H1 (cell line): ENCODE data around the gene MKI67.

Experiments used
- CTCF ChIP-seq, 3 experiments: IDR thresholded peaks; 1 replicate in 2 of 3; 2 replicates in 1 of 3; pipeline versions ENCODE4 v1.5.1 to v1.6.1; 2011; ENCODE audit warnings: low read length in 3 of 3, mild to moderate bottlenecking in 3 of 3, inconsistent platforms in 2 of 3, low read depth in 1 of 3, moderate library complexity in 1 of 3; ENCODE audit not compliant: insufficient read depth in 1 of 3; ENCODE audit errors: control extremely low read depth in 1 of 3
- EZH2 ChIP-seq: fragments of 200-600 bp; sonication (generic); IDR thresholded peaks from 2 replicates; pipeline ENCODE4 v1.7.1; 2012; ENCODE audit warnings: low read depth, mild to moderate bottlenecking, moderate library complexity, low read length, inconsistent platforms; ENCODE audit not compliant: severe bottlenecking
- MAFK ChIP-seq: IDR thresholded peaks from 2 replicates; pipeline ENCODE4 v1.6.1; 2012; ENCODE audit warnings: low read depth, mild to moderate bottlenecking, improper control_type of control experiment, low read length
- RAD21 ChIP-seq, 2 experiments: IDR thresholded peaks in 1 of 2; conservative IDR thresholded peaks in 1 of 2; 2 replicates each; pipeline ENCODE4 v1.6.1; 2011; ENCODE audit warnings: low read depth in 2 of 2, low read length in 2 of 2, improper control_type of control experiment in 1 of 2, inconsistent platforms in 1 of 2, mild to moderate bottlenecking in 1 of 2, moderate library complexity in 1 of 2
- RBBP5 ChIP-seq: IDR thresholded peaks from 2 replicates; pipeline ENCODE4 v1.7.1; 2012; ENCODE audit warnings: low read depth, mild to moderate bottlenecking, inconsistent platforms, low read length, moderate library complexity, borderline replicate concordance
- SIX5 ChIP-seq: IDR thresholded peaks from 2 replicates; pipeline ENCODE4 v1.6.1; 2011; ENCODE audit warnings: mild to moderate bottlenecking, low read depth, low read length
- SP4 ChIP-seq: IDR thresholded peaks from 2 replicates; pipeline ENCODE4 v1.6.1; 2012; ENCODE audit warnings: low read length, inconsistent platforms
- SRF ChIP-seq: IDR thresholded peaks from 2 replicates; pipeline ENCODE4 v1.6.1; 2011; ENCODE audit warnings: mild to moderate bottlenecking, low read depth, low read length, moderate library complexity
- SUZ12 ChIP-seq: fragments of 200-600 bp; sonication (generic); IDR thresholded peaks from 2 replicates; pipeline ENCODE4 v1.6.1; 2012; ENCODE audit warnings: mild to moderate bottlenecking, inconsistent platforms, low read length, moderate library complexity, mixed read lengths

GRCh38 chr10:128070161-128070560, 56.1 kb downstream of the MKI67 start:
- TF ChIP-seq SP4 = no peak
- TF ChIP-seq SUZ12 = no peak
- no peak for TF ChIP-seq CTCF (IDR thresholded peaks at IDR 0.05; ENCODE audit: control extremely low read depth in 1 of 3, insufficient read depth in 1 of 3, low read depth in 1 of 3, low read length in 3 of 3)
- no peak for TF ChIP-seq MAFK
- TF ChIP-seq EZH2 = no peak
- no peak for TF ChIP-seq SIX5
- TF ChIP-seq RAD21 (IDR thresholded peaks at IDR 0.05 in 1 of 2, conservative IDR thresholded peaks at IDR 0.05 in 1 of 2; ENCODE audit: low read depth in 2 of 2, low read length in 2 of 2) = no peak
- no peak for TF ChIP-seq RBBP5
- TF ChIP-seq SRF = no peak
